ENCODE data around the gene IRF1.

The IRF1 gene

GRCh38 chr5:132446621-132447020 is 44.0 kb downstream of the IRF1 start:
- no peak overlapping the region for H3K4me3 ChIP-seq (ENCODE audit: low read depth in 1 of 2, low read length in 1 of 2)
- no peaks in the 10 kb centered on the region for H3K27me3 ChIP-seq
- H3K4me1 ChIP-seq (ENCODE audit: control insufficient read depth in 1 of 2, insufficient read depth in 1 of 2, low read depth in 1 of 2, low read length in 1 of 2) = peaks cover 51 to 54% of the 10 kb centered on the region in 2 experiments
- H3K9me3 ChIP-seq = no peaks in the 10 kb centered on the region
- no peak for TF ChIP-seq CTCF (IDR thresholded peaks at IDR 0.05)
- no peaks in the 10 kb centered on the region for H3K36me3 ChIP-seq
- H3K27ac ChIP-seq = peak overlapping the region; percentile 62

GRCh38 chr5:132445930-132446329 is 44.6 kb downstream of the IRF1 start:
- Histone ChIP-seq H3K27me3 (no peaks in the 10 kb centered on the region), H3K36me3 (no peaks in the 10 kb centered on the region), H3K4me3 (ENCODE audit: low read depth in 1 of 2, low read length in 1 of 2) (no peak overlapping the region), H3K9me3 (no peaks in the 10 kb centered on the region), H3K27ac (no peak overlapping the region), H3K4me1 (ENCODE audit: control insufficient read depth in 1 of 2, insufficient read depth in 1 of 2, low read depth in 1 of 2, low read length in 1 of 2) (peaks cover 44 to 49% of the 10 kb centered on the region in 2 experiments)
- no peak for TF ChIP-seq CTCF (IDR thresholded peaks at IDR 0.05)

- peak overlapping the region; percentile 78 for H3K27ac ChIP-seq
- no peak overlapping the region for H3K4me3 ChIP-seq (ENCODE audit: low read depth in 1 of 2, low read length in 1 of 2)
- H3K9me3 ChIP-seq = no peaks in the 10 kb centered on the region
- H3K4me1 ChIP-seq (ENCODE audit: control insufficient read depth in 1 of 2, insufficient read depth in 1 of 2, low read depth in 1 of 2, low read length in 1 of 2) = peaks cover 42 to 49% of the 10 kb centered on the region in 2 experiments
- no peaks in the 10 kb centered on the region for H3K27me3 ChIP-seq
- no peak for TF ChIP-seq CTCF (IDR thresholded peaks at IDR 0.05)
- no peaks in the 10 kb centered on the region for H3K36me3 ChIP-seq
Observed at GRCh38 chr5:132445640-132445923, 45.0 kb downstream of the IRF1 start.

GRCh38 chr5:132444841-132445639 is 45.5 kb downstream of the IRF1 start:
- H3K4me1 ChIP-seq (ENCODE audit: control insufficient read depth in 1 of 2, insufficient read depth in 1 of 2, low read depth in 1 of 2, low read length in 1 of 2) = peaks cover 42 to 49% of the 10 kb centered on the region in 2 experiments

GRCh38 chr5:132444061-132444460 is 46.5 kb downstream of the IRF1 start:
- Histone ChIP-seq H3K36me3 (no peaks in the 10 kb centered on the region), H3K4me1 (ENCODE audit: control insufficient read depth in 1 of 2, insufficient read depth in 1 of 2, low read depth in 1 of 2, low read length in 1 of 2) (peaks cover 50 to 56% of the 10 kb centered on the region in 2 experiments), H3K4me3 (ENCODE audit: low read depth in 1 of 2, low read length in 1 of 2) (peak overlapping the region in 1 of 2 experiments; percentile 28), H3K9me3 (no peaks in the 10 kb centered on the region), H3K27ac (peak overlapping the region; percentile 78), H3K27me3 (no peaks in the 10 kb centered on the region)
- peak; percentile 13 for TF ChIP-seq CTCF (IDR thresholded peaks at IDR 0.05)

More at GRCh38 chr5:132444841-132445639, 45.5 kb downstream of the IRF1 start:
- H3K4me3 ChIP-seq (ENCODE audit: low read depth in 1 of 2, low read length in 1 of 2) = no peak overlapping the region
- H3K27me3 ChIP-seq = no peaks in the 10 kb centered on the region
- no peak for TF ChIP-seq CTCF (IDR thresholded peaks at IDR 0.05)
- H3K9me3 ChIP-seq = no peaks in the 10 kb centered on the region
- no peaks in the 10 kb centered on the region for H3K36me3 ChIP-seq
- H3K27ac ChIP-seq = peak overlapping the region; percentile 78

Data from neutrophil (primary cell).